SIG-M5 (cell line): ENCODE results near the gene EIF2B2.

Source experiments
- DNase-seq: peaks from one replicate; lab custom pipeline; 2025; lab: John Stamatoyannopoulos, UW

Gene EIF2B2

DNA sequence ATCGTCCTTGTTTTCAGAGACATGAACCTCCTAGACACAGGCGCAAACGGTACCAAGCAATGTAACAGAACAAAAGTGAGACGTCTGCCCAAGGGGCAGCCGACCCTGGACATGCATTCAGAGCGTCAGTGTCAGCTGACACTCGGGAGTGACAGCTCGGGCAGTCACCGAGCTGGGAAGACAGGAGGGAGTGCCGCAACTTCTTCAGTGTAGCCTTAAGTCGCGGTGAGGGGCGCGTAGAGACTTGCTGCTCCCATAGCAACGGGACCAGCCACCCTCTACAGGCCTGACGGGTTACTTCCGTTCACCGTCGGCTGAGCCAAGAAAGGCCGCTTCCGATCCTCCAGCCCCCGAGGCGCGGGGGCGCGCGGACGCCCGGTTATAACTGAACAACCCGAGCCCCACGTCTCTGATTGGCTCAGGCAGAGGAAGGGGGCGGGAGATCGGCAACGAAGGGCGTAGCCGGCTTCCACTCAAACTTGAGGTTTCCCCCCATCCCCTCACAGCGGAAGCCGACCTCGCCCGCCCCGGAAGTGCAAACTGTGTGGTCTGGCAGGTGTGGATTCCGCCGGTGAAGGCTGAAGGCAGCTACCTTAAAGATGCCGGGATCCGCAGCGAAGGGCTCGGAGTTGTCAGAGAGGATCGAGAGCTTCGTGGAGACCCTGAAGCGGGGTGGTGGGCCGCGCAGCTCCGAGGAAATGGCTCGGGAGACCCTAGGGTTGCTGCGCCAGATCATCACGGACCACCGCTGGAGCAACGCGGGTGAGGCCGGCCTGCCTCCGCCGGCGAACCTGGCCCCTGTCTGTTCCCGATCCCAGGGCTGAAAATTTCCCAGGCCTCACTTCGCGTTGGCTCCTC lies at the start of gene EIF2B2:
Gene EIF2B2 (plus strand): TSS at position 530 of the 858 bp plus-strand sequence. CDS start 70 bp downstream, at position 600.
- peak; percentile 81 for DNase-seq

GRCh38 chr14:74953686-74954085 lies 49.0 kb upstream of the EIF2B2 start:
- no peak for DNase-seq

GRCh38 chr14:74954232-74954946 lies 48.3 kb upstream of the EIF2B2 start:
- no peak for DNase-seq

- no peak for DNase-seq
Measured at GRCh38 chr14:74954947-74955228, 47.8 kb upstream of the EIF2B2 start.

DNA sequence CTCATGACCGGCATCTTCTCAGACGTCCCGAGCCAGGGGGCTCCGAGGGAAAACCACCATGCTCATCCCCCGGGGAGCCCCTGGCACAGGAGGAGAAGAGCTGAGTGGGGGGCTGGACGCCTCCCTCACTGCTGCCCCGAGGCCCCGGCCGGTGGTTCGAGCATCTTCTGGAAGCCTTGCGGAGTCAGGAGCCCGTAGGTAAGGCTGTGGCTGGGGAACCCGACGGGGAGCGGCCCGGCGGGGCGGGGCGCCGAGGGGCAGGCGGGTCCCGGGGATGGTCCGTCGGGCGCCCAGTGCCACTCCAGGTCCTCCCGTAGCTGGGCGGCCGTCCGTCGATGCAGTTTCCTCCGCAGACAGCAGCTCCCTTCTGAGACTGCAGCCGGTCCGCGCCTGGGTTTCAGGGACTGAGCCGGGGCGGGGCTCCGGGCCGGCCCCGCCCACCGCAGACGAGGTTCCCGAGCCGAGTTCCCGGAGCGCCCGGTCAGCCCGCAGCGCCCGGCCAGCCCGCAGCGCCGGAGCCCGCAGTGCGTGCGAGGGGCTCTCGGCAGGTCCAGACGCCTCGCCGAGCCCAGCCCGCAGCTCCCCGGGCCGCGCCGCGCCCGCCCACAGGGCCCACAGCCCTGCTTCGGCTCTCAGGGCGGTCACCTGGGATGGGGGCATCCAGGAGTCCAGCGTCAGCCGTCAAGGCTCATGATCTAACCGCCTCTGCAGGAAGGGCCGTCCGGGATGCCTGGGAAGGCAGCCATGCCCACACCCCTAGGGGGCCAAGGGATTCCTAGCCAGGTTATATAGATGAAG lies 47.3 kb upstream of the EIF2B2 start, which contains the start of gene PGF:
Gene PGF (minus strand): TSS at position 369 of the 798 bp plus-strand sequence. CDS start 355 bp downstream, at position 14.
- no peak for DNase-seq

GRCh38 chr14:74956027-74956279 lies 46.8 kb upstream of the EIF2B2 start:
- DNase-seq: no peak

DNA sequence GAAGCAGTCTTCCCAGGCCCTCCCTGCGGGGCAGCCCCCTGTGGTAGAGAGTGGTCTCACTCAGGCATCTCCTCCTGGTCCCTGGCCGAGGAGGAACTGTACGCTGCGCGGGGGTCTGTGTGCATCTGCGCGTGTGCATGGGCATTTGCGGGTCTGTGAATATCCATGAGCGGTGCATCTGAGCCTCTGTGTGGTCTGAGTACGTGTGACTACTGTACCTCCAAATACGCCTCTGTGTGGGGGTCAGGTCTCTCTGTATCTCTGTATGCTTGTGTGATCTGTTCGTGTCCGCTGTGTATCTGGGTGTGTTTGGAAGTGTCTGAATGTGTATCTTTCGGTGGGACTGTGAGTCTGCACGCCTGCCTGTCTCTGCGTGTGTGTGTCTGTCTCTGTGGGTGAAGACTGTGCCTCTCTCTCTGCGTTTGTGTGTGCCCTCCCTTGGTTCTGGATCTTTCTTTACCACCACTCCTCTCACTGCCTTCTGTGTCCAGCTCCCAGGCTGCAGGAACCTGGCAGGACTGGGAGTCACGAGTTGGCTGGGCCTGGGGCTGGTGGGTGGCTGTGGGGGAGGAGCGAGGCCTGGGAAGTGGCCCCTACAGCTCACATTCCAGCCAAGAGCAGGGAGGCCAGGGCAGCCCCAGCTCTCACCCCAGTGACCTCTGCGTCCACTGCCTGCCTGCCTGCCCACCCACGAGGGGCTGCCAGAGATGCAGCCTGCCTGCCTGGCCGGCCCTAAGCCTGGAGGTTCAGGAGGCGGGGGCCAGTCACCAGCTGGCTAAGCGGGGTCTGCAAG lies 46.2 kb upstream of the EIF2B2 start:
- no peak for DNase-seq

DNA sequence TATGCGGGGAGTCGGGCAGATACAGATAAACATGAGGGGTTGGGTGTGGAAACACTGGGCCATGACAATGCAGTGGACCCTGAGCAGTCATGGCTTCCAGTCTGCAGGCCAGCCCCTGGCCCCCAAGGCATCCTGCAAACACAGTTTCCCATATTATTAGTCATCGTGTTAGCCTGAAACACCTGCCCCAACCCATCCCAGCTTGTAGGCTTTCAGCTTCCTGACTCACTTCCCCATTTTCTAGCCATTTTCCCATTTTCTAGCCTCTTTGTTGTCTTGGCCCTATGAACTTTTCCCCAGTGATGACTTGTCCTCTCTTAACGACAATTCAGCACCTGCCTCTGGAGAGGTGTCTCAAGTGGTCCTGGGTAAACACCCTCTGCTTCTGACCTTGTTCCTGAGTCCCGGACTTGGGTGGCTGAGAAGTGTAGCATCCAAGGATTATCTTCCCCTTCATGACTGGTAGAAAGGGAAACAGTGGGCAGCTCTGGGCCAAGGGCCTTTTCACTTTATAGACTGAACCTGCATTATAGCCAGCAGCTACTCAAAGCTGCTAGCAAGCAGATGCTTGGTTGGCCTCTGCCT lies 43.0 kb upstream of the EIF2B2 start:
- no peak for DNase-seq

DNA sequence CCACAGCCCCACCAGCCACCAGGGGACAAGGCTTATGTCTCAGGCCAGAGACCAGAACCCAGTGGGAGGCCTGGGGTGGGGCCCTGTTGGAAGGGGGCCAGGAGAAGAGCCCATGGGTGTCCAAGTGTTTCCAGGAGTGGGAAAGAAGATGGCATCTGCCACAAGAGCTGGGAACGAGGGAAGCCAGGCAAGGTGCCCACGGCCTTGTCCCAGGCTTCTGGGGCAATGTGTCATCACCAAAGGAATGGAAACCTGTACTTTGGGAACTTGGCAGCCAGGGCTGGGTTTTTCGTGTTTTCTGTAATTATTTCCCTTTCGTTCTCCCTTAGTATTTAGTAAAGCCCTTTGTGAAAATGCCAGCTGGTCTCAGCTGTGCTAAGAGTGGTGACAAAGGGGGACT lies 42.0 kb upstream of the EIF2B2 start:
- DNase-seq: no peak

DNA sequence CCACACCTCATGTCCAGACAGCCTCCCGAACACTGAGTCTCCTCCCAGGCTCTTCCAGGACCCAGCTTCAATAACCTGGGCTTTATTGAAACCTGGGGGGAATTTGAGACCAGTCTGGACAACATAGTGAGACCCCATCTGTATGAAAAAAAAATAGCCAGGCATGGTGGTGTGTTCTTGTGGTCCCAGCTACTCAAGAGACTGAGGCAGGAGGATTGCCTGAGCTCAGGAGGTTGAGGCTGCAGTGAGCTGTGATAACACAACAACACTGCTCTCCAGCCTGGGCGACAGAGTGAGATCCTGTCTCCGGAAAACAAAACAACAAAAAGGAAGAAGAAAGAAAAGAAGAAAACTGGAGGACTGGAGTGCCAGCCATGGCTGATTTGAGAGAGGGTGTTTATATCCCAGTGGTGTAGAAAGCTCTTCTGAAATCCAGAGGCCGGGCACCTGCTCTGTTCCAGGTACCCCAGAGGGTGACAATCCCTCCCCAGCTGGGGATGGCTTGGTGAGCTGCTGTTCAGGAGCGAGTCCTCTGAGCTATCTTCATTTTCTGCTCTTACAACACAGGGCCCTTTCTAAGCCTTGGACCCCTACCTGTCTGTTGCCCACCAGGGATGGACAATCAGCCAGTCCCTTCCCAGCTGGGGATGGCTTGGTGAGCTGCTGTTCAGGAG lies 41.3 kb upstream of the EIF2B2 start:
- no peak for DNase-seq

- no peak for DNase-seq
Measured at GRCh38 chr14:74962046-74962445, 40.7 kb upstream of the EIF2B2 start.

DNA sequence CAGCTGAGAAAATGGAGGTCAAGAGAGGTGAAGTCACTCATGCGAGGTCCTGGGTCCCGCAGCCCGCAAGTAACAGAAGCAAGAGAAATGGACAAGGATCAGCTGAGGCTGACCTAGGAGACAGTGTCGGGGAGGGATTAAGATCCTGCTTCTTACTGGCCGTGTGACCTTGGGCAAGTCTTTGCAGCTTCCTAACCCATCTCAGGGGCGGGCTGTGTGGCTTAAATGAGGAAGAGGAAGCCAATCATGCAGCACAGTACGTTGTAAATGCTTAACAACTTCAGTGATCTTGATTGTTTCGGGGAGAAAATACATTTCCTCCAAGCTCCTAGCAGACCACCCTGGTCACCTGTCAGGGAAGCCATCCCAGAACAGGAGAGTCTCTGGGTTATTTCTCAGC lies 40.2 kb upstream of the EIF2B2 start:
- DNase-seq: no peak

DNA sequence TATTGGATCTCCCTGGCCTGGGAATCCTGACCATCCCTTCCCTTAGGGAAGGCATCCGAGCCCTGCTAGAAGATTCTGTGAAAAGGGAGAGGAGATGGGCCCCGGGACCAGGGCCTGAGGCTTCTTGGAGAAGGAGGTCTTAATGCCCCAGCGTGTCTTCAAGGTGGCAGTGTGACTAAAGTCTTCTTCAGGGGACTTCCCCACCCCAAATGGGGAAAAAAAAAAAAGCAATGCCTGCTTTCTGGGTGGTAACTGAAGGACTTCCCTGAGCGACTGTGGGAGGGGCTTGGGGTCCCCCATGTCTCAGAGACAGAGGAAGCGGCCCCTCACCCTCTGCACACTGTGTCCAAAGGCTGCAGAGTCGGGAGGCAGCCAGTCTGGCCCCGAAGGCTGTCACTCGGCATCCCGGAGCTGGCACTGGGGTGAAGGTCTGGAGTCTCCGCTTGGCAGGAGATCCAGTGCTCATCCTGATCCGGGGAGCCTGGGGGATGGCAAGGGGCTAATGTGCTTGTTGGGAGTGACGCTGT lies 39.5 kb upstream of the EIF2B2 start:
- no peak for DNase-seq

DNA sequence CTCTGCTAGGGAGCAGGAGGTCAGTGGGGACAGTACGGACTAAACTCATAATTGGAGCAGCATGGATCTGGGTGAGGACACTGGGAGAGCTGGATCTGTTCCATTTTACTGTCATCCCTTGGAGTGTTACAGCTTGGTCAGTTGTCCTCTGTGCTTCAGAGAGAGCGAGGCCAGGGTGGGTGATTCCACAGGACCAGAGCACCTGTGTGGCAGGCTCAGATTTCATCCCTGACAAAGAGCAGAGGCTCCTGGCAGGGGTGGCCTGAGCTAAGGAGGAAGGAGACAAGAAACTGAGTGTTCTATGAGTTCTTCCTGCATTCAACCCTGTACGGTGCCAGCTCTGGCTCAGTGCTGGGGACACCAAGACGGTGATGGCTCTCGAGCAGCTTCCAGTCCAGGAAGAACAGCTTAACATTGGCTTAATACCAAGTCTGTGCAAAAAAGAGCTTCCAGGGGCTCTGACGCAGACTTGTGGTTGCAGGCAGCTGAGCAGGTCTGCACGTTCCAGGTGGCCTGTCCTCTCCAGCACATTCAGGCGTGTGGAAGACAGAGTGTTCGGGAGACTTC lies 38.9 kb upstream of the EIF2B2 start:
- no peak for DNase-seq

DNA sequence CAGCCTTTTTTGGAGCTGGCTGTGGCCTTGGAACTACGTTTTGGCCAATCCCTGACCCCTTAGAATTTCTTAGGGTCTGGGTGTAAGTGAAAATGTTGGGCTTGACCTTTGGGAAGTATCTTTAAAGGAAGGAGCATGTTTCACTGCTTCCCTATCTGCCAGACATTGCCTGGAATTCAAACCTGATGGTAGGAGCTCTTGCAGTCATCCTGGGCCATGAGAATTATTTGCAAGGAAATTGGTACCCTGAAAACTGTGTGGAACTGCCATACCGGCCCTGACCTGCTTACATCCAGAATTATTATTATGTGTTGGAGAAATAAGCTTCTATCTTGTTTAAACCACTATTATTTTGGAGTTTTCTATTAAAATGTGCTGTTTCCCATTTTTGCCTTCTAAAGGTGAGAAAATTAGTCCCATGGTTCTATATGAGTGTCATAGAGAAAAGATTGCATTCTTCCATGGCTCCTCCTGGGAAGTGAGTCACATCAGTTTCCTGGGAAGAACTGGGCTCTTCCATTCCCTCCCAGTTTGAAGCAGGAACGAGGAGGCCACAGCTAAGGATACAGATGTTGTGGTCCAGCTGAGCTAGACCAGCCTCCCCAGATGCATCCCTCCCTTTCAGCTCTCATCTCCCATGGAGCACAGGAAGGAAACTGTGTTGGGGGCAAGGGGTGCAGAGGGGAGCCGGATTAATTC lies 37.8 kb upstream of the EIF2B2 start:
- no peak for DNase-seq

GRCh38 chr14:74965486-74966153 lies 37.1 kb upstream of the EIF2B2 start:
- DNase-seq: no peak

DNA sequence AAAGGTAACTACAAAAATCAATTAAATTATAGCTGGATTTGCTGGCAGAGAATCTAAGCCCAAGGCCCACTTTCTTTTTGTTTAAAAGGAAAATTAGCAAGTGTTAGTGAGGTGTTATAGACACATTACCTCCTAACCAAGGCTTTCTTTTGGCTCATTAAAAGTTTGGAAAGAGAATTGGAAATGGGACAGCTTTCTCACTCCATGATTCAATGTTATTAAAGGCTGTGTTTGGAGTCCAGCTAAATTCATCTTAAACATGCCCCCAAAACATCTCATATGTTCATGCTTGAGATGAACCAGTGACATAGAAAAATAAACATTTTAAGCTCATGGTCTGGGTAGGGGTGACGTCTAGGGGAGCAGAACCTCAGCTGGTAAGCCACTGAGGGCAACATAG lies 33.9 kb upstream of the EIF2B2 start:
- DNase-seq: no peak

DNA sequence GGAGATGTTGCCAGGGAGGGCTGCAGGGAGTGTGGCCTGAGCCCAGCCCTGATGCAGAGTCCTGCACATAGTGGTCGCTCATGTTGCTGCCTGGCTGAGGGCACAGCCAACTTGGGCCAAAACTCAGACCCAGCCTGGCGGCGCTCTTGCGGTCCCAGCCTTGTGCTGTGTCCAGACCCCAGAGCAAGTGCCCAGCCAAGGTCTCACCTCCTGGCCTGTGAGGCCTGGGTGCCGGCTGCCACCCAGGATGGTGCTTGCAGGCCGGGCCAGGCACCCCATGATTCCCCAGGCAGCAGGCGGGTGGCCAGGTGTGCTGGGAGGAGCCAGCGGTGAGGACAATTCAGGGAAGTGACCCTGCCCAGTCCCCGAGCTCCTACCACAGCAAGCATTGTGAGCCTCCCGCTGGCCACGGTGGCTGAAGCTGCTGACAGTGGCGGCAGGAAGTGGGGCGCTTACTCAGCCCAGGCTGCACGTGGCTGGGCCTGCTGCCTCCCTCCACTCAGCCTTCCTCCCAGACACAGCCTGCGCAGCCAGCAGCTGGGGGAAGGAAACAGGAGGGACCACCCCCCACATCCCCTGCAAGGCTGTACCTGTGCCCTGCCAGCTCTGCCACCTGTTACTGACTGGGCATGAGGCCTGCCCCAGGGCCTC lies 29.6 kb upstream of the EIF2B2 start:
- DNase-seq: no peak

- DNase-seq: no peak
Measured at GRCh38 chr14:74973905-74974363, 28.8 kb upstream of the EIF2B2 start.
